ENCODE measurements around the gene PPM1G.

DNA sequence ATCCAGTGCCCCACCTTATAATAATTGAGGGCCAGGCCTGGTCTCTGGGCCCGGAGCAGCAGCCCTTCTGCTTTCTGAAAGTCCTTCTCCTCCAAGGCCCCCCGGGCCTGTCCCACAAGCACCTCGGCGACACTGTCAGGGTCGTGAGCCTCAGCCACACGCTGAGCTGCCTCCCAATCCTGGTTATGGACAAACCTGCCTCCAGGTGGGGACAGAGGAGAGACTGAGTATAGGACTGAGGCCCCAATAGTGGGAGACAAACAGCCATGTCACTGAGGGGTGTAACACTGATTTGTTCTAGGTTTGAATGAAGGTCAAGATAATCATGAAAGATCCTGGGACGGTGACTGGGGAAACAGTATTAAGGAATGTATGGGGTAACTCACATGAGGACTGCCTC, 44.6 kb upstream of the PPM1G start:
- TF ChIP-seq, protein P1, sequence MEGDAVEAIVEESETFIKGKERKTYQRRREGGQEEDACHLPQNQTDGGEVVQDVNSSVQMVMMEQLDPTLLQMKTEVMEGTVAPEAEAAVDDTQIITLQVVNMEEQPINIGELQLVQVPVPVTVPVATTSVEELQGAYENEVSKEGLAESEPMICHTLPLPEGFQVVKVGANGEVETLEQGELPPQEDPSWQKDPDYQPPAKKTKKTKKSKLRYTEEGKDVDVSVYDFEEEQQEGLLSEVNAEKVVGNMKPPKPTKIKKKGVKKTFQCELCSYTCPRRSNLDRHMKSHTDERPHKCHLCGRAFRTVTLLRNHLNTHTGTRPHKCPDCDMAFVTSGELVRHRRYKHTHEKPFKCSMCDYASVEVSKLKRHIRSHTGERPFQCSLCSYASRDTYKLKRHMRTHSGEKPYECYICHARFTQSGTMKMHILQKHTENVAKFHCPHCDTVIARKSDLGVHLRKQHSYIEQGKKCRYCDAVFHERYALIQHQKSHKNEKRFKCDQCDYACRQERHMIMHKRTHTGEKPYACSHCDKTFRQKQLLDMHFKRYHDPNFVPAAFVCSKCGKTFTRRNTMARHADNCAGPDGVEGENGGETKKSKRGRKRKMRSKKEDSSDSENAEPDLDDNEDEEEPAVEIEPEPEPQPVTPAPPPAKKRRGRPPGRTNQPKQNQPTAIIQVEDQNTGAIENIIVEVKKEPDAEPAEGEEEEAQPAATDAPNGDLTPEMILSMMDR (IDR thresholded peaks at IDR 0.05), result no peak
- no peak for TF ChIP-seq POLR2A (IDR thresholded peaks at IDR 0.05)
